Measurements from ENCODE around the gene FYN. TPM values are rescaled to one million over a fixed set of nuclear protein-coding genes. Genes with fewer than 3 reads are reported as not detected.

FYN gene
- total and polyA plus RNA-seq, 2 of the 13 experiments (the other 11 are each of a cell fraction or from before 2014, with no cell fraction given) = 15.5 to 24.6 TPM

- CTCF ChIA-PET (ENCODE audit: low intra/inter-chr PET ratio, low total read pairs) = no interaction called here
- WGBS (ENCODE audit: low lambda C conversion rate) = 75% methylated on average over 17 of the region's 17 CpGs
- TF ChIP-seq ZNF3 (CRISPR knock-in tag; IDR thresholded peaks at IDR 0.05) = no peak
- no peak for TF ChIP-seq ZNF567 (CRISPR knock-in tag; IDR thresholded peaks at IDR 0.05; ENCODE audit: borderline replicate concordance)
- no peak for TF ChIP-seq ZBTB39 (CRISPR knock-in tag; IDR thresholded peaks at IDR 0.05)
- TF ChIP-seq WIZ (CRISPR knock-in tag; IDR thresholded peaks at IDR 0.05) = no peak
- no peak for TF ChIP-seq HCFC1 (IDR thresholded peaks at IDR 0.05; ENCODE audit: low read depth, low read length)
- TF ChIP-seq ZNF121 (CRISPR knock-in tag; IDR thresholded peaks at IDR 0.05) = no peak
- no peak for TF ChIP-seq ZFP36 (IDR thresholded peaks at IDR 0.05; ENCODE audit: borderline replicate concordance, low read depth, low read length, partially characterized antibody)
- TF ChIP-seq SRSF4 (IDR thresholded peaks at IDR 0.05; ENCODE audit: low read depth, low read length, poor library complexity, severe bottlenecking) = no peak
- no peak for TF ChIP-seq GPBP1L1 (CRISPR knock-in tag; IDR thresholded peaks at IDR 0.05)
- TF ChIP-seq ZFP37 (CRISPR knock-in tag; IDR thresholded peaks at IDR 0.05; ENCODE audit: borderline replicate concordance) = no peak
- TF ChIP-seq, protein P1, sequence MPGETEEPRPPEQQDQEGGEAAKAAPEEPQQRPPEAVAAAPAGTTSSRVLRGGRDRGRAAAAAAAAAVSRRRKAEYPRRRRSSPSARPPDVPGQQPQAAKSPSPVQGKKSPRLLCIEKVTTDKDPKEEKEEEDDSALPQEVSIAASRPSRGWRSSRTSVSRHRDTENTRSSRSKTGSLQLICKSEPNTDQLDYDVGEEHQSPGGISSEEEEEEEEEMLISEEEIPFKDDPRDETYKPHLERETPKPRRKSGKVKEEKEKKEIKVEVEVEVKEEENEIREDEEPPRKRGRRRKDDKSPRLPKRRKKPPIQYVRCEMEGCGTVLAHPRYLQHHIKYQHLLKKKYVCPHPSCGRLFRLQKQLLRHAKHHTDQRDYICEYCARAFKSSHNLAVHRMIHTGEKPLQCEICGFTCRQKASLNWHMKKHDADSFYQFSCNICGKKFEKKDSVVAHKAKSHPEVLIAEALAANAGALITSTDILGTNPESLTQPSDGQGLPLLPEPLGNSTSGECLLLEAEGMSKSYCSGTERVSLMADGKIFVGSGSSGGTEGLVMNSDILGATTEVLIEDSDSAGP (CRISPR knock-in tag; IDR thresholded peaks at IDR 0.05; ENCODE audit: borderline replicate concordance) = no peak
- TF ChIP-seq KMT2A (CRISPR knock-in tag; IDR thresholded peaks at IDR 0.05) = no peak
- no peak for TF ChIP-seq ARID3A (IDR thresholded peaks at IDR 0.05; ENCODE audit: low read depth, low read length)
- TF ChIP-seq CHCHD3 (CRISPR knock-in tag; IDR thresholded peaks at IDR 0.05) = no peak
- no peak for TF ChIP-seq NFKB2 (CRISPR knock-in tag; IDR thresholded peaks at IDR 0.05; ENCODE audit: borderline replicate concordance)
- TF ChIP-seq PTBP1 (IDR thresholded peaks at IDR 0.05; ENCODE audit: low read depth, low read length, poor library complexity, severe bottlenecking) = no peak
- TF ChIP-seq ZNF879 (CRISPR knock-in tag; IDR thresholded peaks at IDR 0.05) = no peak
These were observed 247.5 kb downstream of the FYN start for GRCh38 chr6:111625461-111626391.

More at GRCh38 chr6:111625461-111626391, 247.5 kb downstream of the FYN start:
- Histone ChIP-seq H3K4me2 (ENCODE audit: low read depth, low read length) (no peak overlapping the region), H3K4me1 (ENCODE audit: insufficient read depth, low read length) (peaks cover 11% of the 10 kb centered on the region), H2AFZ (ENCODE audit: low read length) (no peak overlapping the region), H3K9ac (ENCODE audit: insufficient read depth, low read depth, low read length) (no peak overlapping the region), H3K27ac (ENCODE audit: extremely low read length, insufficient read depth, low read length) (no peak overlapping the region), H3K36me3 (replicated peaks in 1 of 2; ENCODE audit: control insufficient read depth in 1 of 2, insufficient read depth in 2 of 2, low read length in 2 of 2) (no peaks in the 10 kb centered on the region), H3K4me3 (replicated peaks in 1 of 3; ENCODE audit: insufficient read depth in 1 of 3, low read depth in 2 of 3, low read length in 3 of 3) (no peak overlapping the region), H4K20me1 (ENCODE audit: insufficient read depth, low read length) (no peaks in the 10 kb centered on the region), H3K79me2 (ENCODE audit: insufficient read depth, low read length) (no peaks in the 10 kb centered on the region), H3K9me3 (ENCODE audit: low read length) (no peaks in the 10 kb centered on the region), H3K27me3 (ENCODE audit: control insufficient read depth in 1 of 2, insufficient read depth in 2 of 2, low read length in 2 of 2) (no peaks in the 10 kb centered on the region; a peak in 1 of 5 replicates)
- in situ Hi-C loops (cut with HindIII; ENCODE audit: extremely low pct_ligation_motif_present, low pct_unique_long_range_greater_than_20kb) = loop anchor here (25.0 kb wide), 2 partner anchors 263 to 563 kb away; no protein-coding TSS in a partner anchor
- no peak for FAIRE-seq
- DNase-seq (ENCODE audit: low spot score) = no peak
- POLR2A ChIA-PET = no interaction called here
- no TSS peak for BruUV-seq (replicated peaks)
- ATAC-seq = no peak
- intact Hi-C loops (cut with micrococcal nuclease; ENCODE audit: unreplicated experiment) = no loop called here

Measured in HepG2 (cell line).